Body of pancreas (tissue), 4 donors: ENCODE data around the gene RASGRF2.

ENCODE experiments used
- POLR2A ChIP-seq, 3 donors: fragments of 450-650 bp; IDR thresholded peaks; one replicate each; pipeline ENCODE4 v1.6.1; 2016; ENCODE audit warnings: antibody characterized with exemption in 3 of 3, mild to moderate bottlenecking in 2 of 3
- TF ChIP-seq, protein P1 (sequence below), 7 experiments: fragments of 450-650 bp in 4 of 7; fragments of 200-600 bp in 3 of 7; sonication (generic) in 3 of 7; IDR thresholded peaks; one replicate each; pipeline ENCODE4 v1.5.1; 2016 to 2019; ENCODE audit warnings: antibody characterized with exemption in 7 of 7

DNA sequence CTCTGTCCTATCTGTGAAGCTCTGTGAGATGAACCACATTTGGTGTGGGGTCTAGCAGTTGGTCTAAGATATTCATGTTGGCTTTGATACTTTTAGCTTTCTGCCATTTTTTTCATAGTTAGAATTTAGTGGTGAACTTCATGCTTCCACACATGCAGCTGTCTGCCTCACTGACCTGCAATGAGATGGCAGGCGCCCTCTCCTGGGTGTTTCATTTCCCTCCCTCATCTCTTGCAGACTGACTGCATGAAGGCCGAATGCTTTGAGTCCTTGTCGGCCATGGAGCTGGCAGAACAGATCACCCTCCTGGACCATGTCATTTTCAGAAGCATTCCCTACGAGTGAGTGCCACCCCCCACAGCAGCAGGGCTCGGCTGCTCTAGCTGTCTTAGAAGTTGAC lies 246.8 kb downstream of the RASGRF2 start:
- no peak for TF ChIP-seq POLR2A (IDR thresholded peaks at IDR 0.05)
- TF ChIP-seq, protein P1, sequence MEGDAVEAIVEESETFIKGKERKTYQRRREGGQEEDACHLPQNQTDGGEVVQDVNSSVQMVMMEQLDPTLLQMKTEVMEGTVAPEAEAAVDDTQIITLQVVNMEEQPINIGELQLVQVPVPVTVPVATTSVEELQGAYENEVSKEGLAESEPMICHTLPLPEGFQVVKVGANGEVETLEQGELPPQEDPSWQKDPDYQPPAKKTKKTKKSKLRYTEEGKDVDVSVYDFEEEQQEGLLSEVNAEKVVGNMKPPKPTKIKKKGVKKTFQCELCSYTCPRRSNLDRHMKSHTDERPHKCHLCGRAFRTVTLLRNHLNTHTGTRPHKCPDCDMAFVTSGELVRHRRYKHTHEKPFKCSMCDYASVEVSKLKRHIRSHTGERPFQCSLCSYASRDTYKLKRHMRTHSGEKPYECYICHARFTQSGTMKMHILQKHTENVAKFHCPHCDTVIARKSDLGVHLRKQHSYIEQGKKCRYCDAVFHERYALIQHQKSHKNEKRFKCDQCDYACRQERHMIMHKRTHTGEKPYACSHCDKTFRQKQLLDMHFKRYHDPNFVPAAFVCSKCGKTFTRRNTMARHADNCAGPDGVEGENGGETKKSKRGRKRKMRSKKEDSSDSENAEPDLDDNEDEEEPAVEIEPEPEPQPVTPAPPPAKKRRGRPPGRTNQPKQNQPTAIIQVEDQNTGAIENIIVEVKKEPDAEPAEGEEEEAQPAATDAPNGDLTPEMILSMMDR (IDR thresholded peaks at IDR 0.05): no peak
